Neural progenitor cell (in vitro differentiated cells): ENCODE measurements around the gene ERICH4.

Experiments
- EZH2 ChIP-seq: fragments of 200-600 bp; sonication (generic); IDR thresholded peaks from 2 replicates; pipeline ENCODE4 v1.6.1; 2017; ENCODE audit warnings: antibody characterized with exemption, mild to moderate bottlenecking, moderate library complexity
- EZH2phosphoT487 ChIP-seq: fragments of 200-600 bp; sonication (generic); IDR thresholded peaks from 2 replicates; pipeline ENCODE4 v1.6.1; 2017; ENCODE audit warnings: antibody characterized with exemption
- TF ChIP-seq, protein P1 (sequence below): fragments of 200-600 bp; sonication (generic); IDR thresholded peaks from 2 replicates; pipeline ENCODE4 v1.5.1; 2017; ENCODE audit warnings: antibody characterized with exemption, mild to moderate bottlenecking

DNA sequence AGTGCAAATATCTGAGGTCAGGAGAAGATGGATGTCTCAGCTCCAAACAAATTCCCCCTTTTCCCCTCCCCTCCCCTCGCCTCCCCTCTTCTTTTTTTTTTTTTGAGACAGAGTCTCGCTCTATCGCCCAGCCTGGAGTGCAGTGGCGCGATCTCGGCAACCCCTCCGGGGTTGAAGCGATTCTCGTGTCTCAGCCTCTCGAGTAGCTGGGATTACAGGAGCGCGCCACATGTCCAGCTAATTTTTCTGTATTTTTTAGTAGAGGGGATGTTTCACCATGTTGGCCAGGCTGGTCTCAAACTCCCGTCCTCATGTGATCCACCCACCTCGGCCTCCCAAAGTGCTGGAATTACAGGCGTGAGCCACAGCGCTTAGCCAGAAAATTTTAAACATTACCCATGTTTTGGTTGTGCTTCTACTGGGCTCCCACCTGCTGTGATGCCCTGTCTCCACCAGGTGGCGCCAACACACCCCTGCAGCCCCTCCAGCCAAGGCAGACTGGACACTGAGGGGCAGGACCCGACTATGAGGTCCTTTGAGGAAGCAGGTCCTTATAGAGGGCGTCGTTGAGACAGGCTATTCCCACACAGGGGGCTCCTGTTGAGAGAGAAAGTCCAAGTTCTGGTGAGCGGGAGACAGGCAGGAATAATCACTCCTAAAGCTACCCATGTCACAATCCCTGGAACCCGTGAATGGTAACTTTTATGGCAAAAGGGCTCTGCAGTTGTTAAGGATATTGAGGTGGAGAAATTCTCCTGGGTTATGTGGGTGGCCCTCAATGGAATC, 6.3 kb downstream of the ERICH4 start:
- TF ChIP-seq EZH2phosphoT487 (no peak), EZH2 (no peak)
- TF ChIP-seq, protein P1, sequence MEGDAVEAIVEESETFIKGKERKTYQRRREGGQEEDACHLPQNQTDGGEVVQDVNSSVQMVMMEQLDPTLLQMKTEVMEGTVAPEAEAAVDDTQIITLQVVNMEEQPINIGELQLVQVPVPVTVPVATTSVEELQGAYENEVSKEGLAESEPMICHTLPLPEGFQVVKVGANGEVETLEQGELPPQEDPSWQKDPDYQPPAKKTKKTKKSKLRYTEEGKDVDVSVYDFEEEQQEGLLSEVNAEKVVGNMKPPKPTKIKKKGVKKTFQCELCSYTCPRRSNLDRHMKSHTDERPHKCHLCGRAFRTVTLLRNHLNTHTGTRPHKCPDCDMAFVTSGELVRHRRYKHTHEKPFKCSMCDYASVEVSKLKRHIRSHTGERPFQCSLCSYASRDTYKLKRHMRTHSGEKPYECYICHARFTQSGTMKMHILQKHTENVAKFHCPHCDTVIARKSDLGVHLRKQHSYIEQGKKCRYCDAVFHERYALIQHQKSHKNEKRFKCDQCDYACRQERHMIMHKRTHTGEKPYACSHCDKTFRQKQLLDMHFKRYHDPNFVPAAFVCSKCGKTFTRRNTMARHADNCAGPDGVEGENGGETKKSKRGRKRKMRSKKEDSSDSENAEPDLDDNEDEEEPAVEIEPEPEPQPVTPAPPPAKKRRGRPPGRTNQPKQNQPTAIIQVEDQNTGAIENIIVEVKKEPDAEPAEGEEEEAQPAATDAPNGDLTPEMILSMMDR = peak; percentile 99
